Endothelial cell of umbilical vein (primary cell): ENCODE results near the gene ZFYVE26. TPM values are rescaled to one million over a fixed set of nuclear protein-coding genes. Genes with fewer than 3 reads are reported as not detected.

Experiments
- Bru-seq: library from RNA; stranded (reverse); fragments of 400-500 nt; gene quantifications from one replicate; lab custom pipeline; 2021; lab: Mats Ljungman, UMichigan
- BruChase-seq, 2 experiments: library from RNA; stranded (reverse); fragments of 400-500 nt; gene quantifications; one replicate each; lab custom pipeline; 2021; lab: Mats Ljungman, UMichigan
- BruUV-seq: library from RNA; stranded (reverse); fragments of 400-500 nt; replicated peaks from 2 replicates; lab custom pipeline; 2021; lab: Mats Ljungman, UMichigan
- CTCF ChIA-PET: fragments of 300-600, 350-600 bp; sonication (Branson Sonifier 250); formaldehyde crosslinking; loops from one replicate; lab custom pipeline; 2021; ENCODE audit warnings: antibody characterized with exemption, inconsistent platforms; lab: Charles Lee
- POLR2A ChIA-PET: fragments of 300-600, 350-600 bp; sonication (Branson Sonifier 250); formaldehyde crosslinking; loops from one replicate; lab custom pipeline; 2021; ENCODE audit warnings: antibody characterized with exemption, inconsistent platforms; lab: Charles Lee
- DNase-seq: peaks from one replicate; pipeline ENCODE4 v3.0.0-alpha.2; 2011; ENCODE audit warnings: low read depth, low spot score
- FAIRE-seq: peaks from 2 replicates; lab custom pipeline; 2011; peaks lifted over from hg19 to GRCh38; lab: Jason Lieb, UNC
- H2AFZ ChIP-seq: 2 replicates; pipeline ENCODE4 v1.6.0; 2012; ENCODE audit warnings: low read depth, low read length, control low read depth, inconsistent platforms
- H3K27ac ChIP-seq: 2 replicates; pipeline ENCODE4 v1.5.1; 2011; ENCODE audit warnings: low read depth, mild to moderate bottlenecking, control low read depth, low read length, moderate library complexity; ENCODE audit not compliant: insufficient read depth
- H3K27me3 ChIP-seq, 2 experiments: 2 replicates each; pipeline versions ENCODE4 v1.6.0 to v1.6.1; 2011; ENCODE audit warnings: low read length in 2 of 2, mixed read lengths in 1 of 2; ENCODE audit not compliant: control insufficient read depth in 2 of 2, insufficient read depth in 2 of 2
- H3K36me3 ChIP-seq, 2 experiments: 2 replicates in 1 of 2; 3 replicates in 1 of 2; pipeline ENCODE4 v1.5.1; 2011; ENCODE audit warnings: low read length in 2 of 2, mild to moderate bottlenecking in 1 of 2, moderate library complexity in 1 of 2; ENCODE audit not compliant: control insufficient read depth in 2 of 2, insufficient read depth in 2 of 2; ENCODE audit errors: extremely low read depth in 1 of 2
- H3K4me1 ChIP-seq: 3 replicates; pipeline ENCODE4 v1.5.1; 2011; ENCODE audit warnings: mild to moderate bottlenecking, low read length; ENCODE audit not compliant: control insufficient read depth, insufficient read depth; ENCODE audit errors: extremely low read depth
- H3K4me2 ChIP-seq: 2 replicates; pipeline ENCODE4 v1.6.1; 2011; ENCODE audit warnings: low read length, control low read depth, mixed read lengths; ENCODE audit not compliant: insufficient read depth
- H3K4me3 ChIP-seq, 3 experiments: fragments of 200-600 bp in 1 of 3; sonication (generic), shearing (Covaris generic) in 1 of 3; replicated peaks in 1 of 3; 2 replicates each; pipeline ENCODE4 v1.5.1; 2011 to 2016; ENCODE audit warnings: control low read depth in 3 of 3, low read length in 3 of 3, mild to moderate bottlenecking in 2 of 3, inconsistent platforms in 1 of 3, low read depth in 1 of 3, moderate library complexity in 1 of 3; ENCODE audit not compliant: insufficient read depth in 1 of 3
- H3K79me2 ChIP-seq: 2 replicates; pipeline ENCODE4 v1.6.0; 2012; ENCODE audit warnings: low read length, inconsistent platforms; ENCODE audit not compliant: control insufficient read depth, insufficient read depth
- H3K9ac ChIP-seq: replicated peaks from 2 replicates; pipeline ENCODE3; 2011; ENCODE audit warnings: low read length, control low read depth; ENCODE audit not compliant: insufficient read depth; ENCODE audit errors: extremely low read depth
- H3K9me1 ChIP-seq: replicated peaks from 3 replicates; pipeline ENCODE4 v1.6.0; 2011; ENCODE audit warnings: mild to moderate bottlenecking, low read length; ENCODE audit not compliant: control insufficient read depth, insufficient read depth; ENCODE audit errors: extremely low read depth
- H3K9me3 ChIP-seq: replicated peaks from 2 replicates; pipeline ENCODE4 v1.5.1; 2012; ENCODE audit warnings: low read length, inconsistent platforms; ENCODE audit not compliant: control insufficient read depth, insufficient read depth
- H4K20me1 ChIP-seq: replicated peaks from 2 replicates; pipeline ENCODE3; 2011; ENCODE audit warnings: mild to moderate bottlenecking, low read length; ENCODE audit not compliant: control insufficient read depth, insufficient read depth; ENCODE audit errors: extremely low read depth
- EZH2 ChIP-seq: IDR thresholded peaks from 2 replicates; pipeline ENCODE4 v1.6.1; 2012; ENCODE audit warnings: borderline replicate concordance, low read depth, mild to moderate bottlenecking, moderate library complexity, low read length, inconsistent platforms; ENCODE audit not compliant: severe bottlenecking
- FOS ChIP-seq: IDR thresholded peaks from 2 replicates; pipeline ENCODE4 v1.6.1; 2011; ENCODE audit warnings: mild to moderate bottlenecking, low read length, moderate library complexity, borderline replicate concordance; ENCODE audit not compliant: insufficient read depth
- GATA2 ChIP-seq: IDR thresholded peaks from 2 replicates; pipeline ENCODE4 v1.7.0; 2011; ENCODE audit warnings: low read depth, mild to moderate bottlenecking, moderate library complexity, mixed read lengths, low read length; ENCODE audit not compliant: insufficient read length, insufficient read depth
- JUN ChIP-seq: IDR thresholded peaks from 2 replicates; pipeline ENCODE4 v1.6.1; 2011; ENCODE audit warnings: borderline replicate concordance, low read depth; ENCODE audit not compliant: insufficient read length, insufficient read depth
- MYC ChIP-seq: IDR thresholded peaks from one replicate; pipeline ENCODE4 v1.6.1; 2011; ENCODE audit warnings: mild to moderate bottlenecking, low read depth, low read length
- POLR2A ChIP-seq: IDR thresholded peaks from 2 replicates; pipeline ENCODE4 v1.6.1; 2012; ENCODE audit warnings: low read depth, mild to moderate bottlenecking, control low read depth, low read length
- POLR2AphosphoS5 ChIP-seq: IDR thresholded peaks from 2 replicates; pipeline ENCODE4 v1.6.1; 2012; ENCODE audit warnings: low read depth, mild to moderate bottlenecking, control low read depth, low read length, moderate library complexity; ENCODE audit not compliant: insufficient read depth
- dilution Hi-C: fragments of 300-500 bp; cut with MboI; formaldehyde crosslinking; loops from one replicate; pipeline ENCODE4 v1.15.0; 2019; ENCODE audit warnings: low sequenced_read_pairs; ENCODE audit not compliant: extremely low pct_ligation_motif_present
- intact Hi-C: fragments of 100-400 bp; cut with micrococcal nuclease; formaldehyde crosslinking; loops from one replicate; pipeline ENCODE4 v1.10.0; 2022
- long read RNA-seq: library from polyadenylated mRNA; stranded (forward); transcript quantifications from one replicate; pipeline ENCODE4 v2.0.0, GENCODE V29; 2021
- polyA minus RNA-seq, 3 experiments: library from RNA; depleted of rRNA, polyadenylated mRNA; stranded (reverse); fragments of >200 nt; gene quantifications; 1 replicate in 1 of 3; 2 replicates in 2 of 3; pipeline ENCODE4 v1.2.3, GENCODE V29; 2011
- polyA plus RNA-seq, 4 experiments: library from polyadenylated mRNA; depleted of rRNA in 3 of 4; stranded (reverse) in 3 of 4; unstranded in 1 of 4; fragments of >200 nt; gene quantifications; 2 replicates each; pipeline versions ENCODE4 v1.2.1 to v1.2.3, GENCODE V29; 2011 to 2012; ENCODE audit warnings: missing spikeins in 1 of 4
- total RNA-seq: library from RNA; stranded (reverse); gene quantifications from 2 replicates; pipeline ENCODE4 v1.2.3, GENCODE V29; 2021
- TF ChIP-seq, protein P1 (sequence below), 2 donors: IDR thresholded peaks; 1 replicate in 1 of 2; 2 replicates in 1 of 2; pipeline ENCODE4 v1.5.1; 2011; ENCODE audit warnings: low read length in 2 of 2, mild to moderate bottlenecking in 2 of 2, moderate library complexity in 2 of 2, control low read depth in 1 of 2, inconsistent platforms in 1 of 2, low read depth in 1 of 2; ENCODE audit not compliant: insufficient read depth in 1 of 2; ENCODE audit errors: extremely low read depth in 1 of 2
- TF ChIP-seq, protein P2 (sequence below): IDR thresholded peaks from 2 replicates; pipeline ENCODE4 v1.6.1; 2011; ENCODE audit not compliant: insufficient read depth, insufficient read length

ZFYVE26 gene
- total RNA-seq, result 26.3 and 27.7 TPM in 2 replicates
- 13.8 and 15.3 TPM in 2 replicates for polyA plus RNA-seq
- polyA plus RNA-seq (2011; cell fraction: cytosol; rRNA removed), result 11.2 and 12.1 TPM in 2 replicates
- 48.3 and 52.3 TPM in 2 replicates for polyA plus RNA-seq (2011; cell fraction: nucleus; rRNA removed)
- polyA plus RNA-seq (2012), result 10.9 and 17.2 TPM in 2 replicates
- 66.3 and 76.9 TPM in 2 replicates for polyA minus RNA-seq
- polyA minus RNA-seq (2011; cell fraction: cytosol; rRNA and poly(A)+ RNA removed), result 12.8 TPM
- polyA minus RNA-seq (2011; cell fraction: nucleus; rRNA and poly(A)+ RNA removed), result 87.5 and 124 TPM in 2 replicates
- percentile 74 among the genes with signal in this experiment for Bru-seq, nascent RNA
- percentile 73 among the genes with signal in this experiment for BruChase-seq, experiment 1, labeled RNA remaining after a 6-hour chase
- percentile 76 among the genes with signal in this experiment for BruChase-seq, experiment 2, labeled RNA remaining after a 2-hour chase
- long read RNA-seq, full-length matches to known transcripts, result 1 of 5 reads
- long read RNA-seq, partial matches to known transcripts, result 2 of 5 reads
- long read RNA-seq, other reads (novel, unspliced or antisense), result 2 of 5 reads

DNA sequence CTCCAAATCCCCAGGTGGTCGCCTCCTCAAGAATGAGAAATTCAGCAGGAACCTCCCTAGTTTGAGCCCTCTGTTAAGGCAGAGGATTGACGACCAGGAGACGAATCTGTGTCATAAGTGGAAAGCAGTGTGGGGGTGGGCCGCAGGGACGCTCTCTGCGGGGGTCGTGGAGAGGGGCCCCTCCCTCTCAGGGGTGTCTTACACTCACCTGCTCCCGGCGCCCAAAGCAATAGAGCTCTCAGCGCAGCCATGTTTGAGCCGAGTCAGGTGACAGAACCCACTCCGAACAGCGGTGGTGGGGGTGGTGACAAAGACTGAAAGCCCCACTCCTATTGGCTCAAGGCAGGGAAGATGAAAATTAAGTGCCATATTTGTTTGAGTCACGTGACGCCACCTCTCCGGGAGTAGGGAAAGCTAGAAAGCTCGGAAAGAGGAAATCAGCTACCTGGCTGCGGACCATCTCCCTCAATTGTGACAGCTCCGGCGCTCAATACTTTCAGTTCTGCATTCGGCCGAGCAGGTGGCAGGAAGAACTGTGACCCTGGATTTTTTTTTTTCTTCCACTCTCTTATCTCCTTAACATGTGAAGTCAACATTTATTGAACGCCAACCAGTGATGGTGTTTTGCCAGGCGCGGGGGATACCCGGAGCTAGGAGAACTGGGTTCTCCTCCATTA lies at the start of gene ZFYVE26:
Gene ZFYVE26, minus strand, starts transcription at position 265 of the 677 bp plus-strand sequence. CDS start 627 bp downstream, outside the sequence.
- Histone ChIP-seq H2AFZ (peak within 1 kb of the TSS; percentile 86), H3K9me3 (no peaks in the 10 kb centered on the region), H3K27ac (peak within 1 kb of the TSS; percentile 56), H3K36me3 (peaks cover 2 to 5% of the 10 kb centered on the region in 2 experiments), H4K20me1 (no peaks in the 10 kb centered on the region), H3K4me3 (peak within 1 kb of the TSS; percentile 65 to 97 (median 89)), H3K79me2 (peaks cover 13% of the 10 kb centered on the region), H3K9me1 (no peaks in the 10 kb centered on the region), H3K9ac (peak within 1 kb of the TSS; percentile 84), H3K4me1 (peaks cover 24% of the 10 kb centered on the region), H3K27me3 (no peaks in the 10 kb centered on the region), H3K4me2 (peak within 1 kb of the TSS; percentile 89)
- TF ChIP-seq, protein P1, sequence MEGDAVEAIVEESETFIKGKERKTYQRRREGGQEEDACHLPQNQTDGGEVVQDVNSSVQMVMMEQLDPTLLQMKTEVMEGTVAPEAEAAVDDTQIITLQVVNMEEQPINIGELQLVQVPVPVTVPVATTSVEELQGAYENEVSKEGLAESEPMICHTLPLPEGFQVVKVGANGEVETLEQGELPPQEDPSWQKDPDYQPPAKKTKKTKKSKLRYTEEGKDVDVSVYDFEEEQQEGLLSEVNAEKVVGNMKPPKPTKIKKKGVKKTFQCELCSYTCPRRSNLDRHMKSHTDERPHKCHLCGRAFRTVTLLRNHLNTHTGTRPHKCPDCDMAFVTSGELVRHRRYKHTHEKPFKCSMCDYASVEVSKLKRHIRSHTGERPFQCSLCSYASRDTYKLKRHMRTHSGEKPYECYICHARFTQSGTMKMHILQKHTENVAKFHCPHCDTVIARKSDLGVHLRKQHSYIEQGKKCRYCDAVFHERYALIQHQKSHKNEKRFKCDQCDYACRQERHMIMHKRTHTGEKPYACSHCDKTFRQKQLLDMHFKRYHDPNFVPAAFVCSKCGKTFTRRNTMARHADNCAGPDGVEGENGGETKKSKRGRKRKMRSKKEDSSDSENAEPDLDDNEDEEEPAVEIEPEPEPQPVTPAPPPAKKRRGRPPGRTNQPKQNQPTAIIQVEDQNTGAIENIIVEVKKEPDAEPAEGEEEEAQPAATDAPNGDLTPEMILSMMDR (IDR thresholded peaks at IDR 0.05; ENCODE audit: extremely low read depth in 1 of 2, insufficient read depth in 1 of 2, low read depth in 1 of 2, low read length in 2 of 2), result no peak
- TF ChIP-seq EZH2, result no peak
- TF ChIP-seq POLR2A, result peak; percentile 73
- TF ChIP-seq, protein P2, sequence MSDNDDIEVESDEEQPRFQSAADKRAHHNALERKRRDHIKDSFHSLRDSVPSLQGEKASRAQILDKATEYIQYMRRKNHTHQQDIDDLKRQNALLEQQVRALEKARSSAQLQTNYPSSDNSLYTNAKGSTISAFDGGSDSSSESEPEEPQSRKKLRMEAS, result peak; percentile 86
- TF ChIP-seq GATA2, result no peak
- no peak for TF ChIP-seq JUN
- TF ChIP-seq POLR2AphosphoS5, result peak; percentile 64
- no peak for TF ChIP-seq MYC
- no peak for TF ChIP-seq FOS
- ChIA-PET POLR2A (interaction anchor here (1.2 kb wide), 1 partner anchor 977 kb away, joined by 4 read pairs; the partner anchor contains the start of gene ZFP36L1), CTCF (interaction anchor here (0.6 to 1.7 kb wide), 4 partner anchors 11 to 1028 kb away, joined by 3 to 8 read pairs (median 3); partner anchors contain the start of gene ATP6V1D)
- peak; percentile 98 for FAIRE-seq
- BruUV-seq, result no TSS peak
- DNase-seq, result peak; percentile 96
- dilution Hi-C loops, result no loop called here
- intact Hi-C loops, result no loop called here
